ENCODE measurements around the gene PNMA8C.

DNA sequence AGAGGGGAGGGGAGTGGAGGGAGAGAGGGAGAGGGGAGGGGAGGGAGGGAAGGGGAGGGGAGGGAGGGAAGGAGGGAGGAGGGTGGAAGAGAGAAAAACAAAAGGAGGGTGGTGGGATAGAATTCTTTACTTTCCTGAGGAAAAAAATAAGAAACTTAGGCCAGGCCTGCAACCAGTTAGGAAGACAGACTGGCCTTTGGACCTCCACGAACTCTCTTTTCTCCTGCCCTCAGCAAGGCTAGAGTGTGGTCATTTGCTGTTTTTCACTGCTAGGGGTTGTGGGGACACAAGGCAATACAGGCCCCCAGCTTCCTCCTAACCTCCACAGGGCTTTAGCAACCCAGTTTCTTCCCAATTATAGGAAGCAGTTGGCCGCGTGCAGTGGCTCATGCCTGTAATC, 19.5 kb downstream of the PNMA8C start:
- TF ChIP-seq, protein P1, sequence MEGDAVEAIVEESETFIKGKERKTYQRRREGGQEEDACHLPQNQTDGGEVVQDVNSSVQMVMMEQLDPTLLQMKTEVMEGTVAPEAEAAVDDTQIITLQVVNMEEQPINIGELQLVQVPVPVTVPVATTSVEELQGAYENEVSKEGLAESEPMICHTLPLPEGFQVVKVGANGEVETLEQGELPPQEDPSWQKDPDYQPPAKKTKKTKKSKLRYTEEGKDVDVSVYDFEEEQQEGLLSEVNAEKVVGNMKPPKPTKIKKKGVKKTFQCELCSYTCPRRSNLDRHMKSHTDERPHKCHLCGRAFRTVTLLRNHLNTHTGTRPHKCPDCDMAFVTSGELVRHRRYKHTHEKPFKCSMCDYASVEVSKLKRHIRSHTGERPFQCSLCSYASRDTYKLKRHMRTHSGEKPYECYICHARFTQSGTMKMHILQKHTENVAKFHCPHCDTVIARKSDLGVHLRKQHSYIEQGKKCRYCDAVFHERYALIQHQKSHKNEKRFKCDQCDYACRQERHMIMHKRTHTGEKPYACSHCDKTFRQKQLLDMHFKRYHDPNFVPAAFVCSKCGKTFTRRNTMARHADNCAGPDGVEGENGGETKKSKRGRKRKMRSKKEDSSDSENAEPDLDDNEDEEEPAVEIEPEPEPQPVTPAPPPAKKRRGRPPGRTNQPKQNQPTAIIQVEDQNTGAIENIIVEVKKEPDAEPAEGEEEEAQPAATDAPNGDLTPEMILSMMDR (IDR thresholded peaks at IDR 0.05; ENCODE audit: low read depth, low read length): no peak
- no peak for TF ChIP-seq EZH2phosphoT487 (IDR thresholded peaks at IDR 0.05; ENCODE audit: low read depth)

Data from OCI-LY3 (cell line).